IMR-90 (cell line): Measurements from ENCODE around the gene GCH1. TPM values are rescaled to one million over a fixed set of nuclear protein-coding genes. Genes with fewer than 3 reads are reported as not detected.

Experiments
- ATAC-seq: fragments of 200-7000 bp; cut with Tn5 transposase; 2 replicates; pipeline ENCODE4 v1.9.1; 2020; ENCODE audit warnings: low read depth, mild to moderate bottlenecking, moderate library complexity
- BruUV-seq: library from RNA; stranded (reverse); fragments of 400-500 nt; replicated peaks from 2 replicates; lab custom pipeline; 2021; lab: Mats Ljungman, UMichigan
- CTCF ChIA-PET: fragments of 300-600 bp; formaldehyde crosslinking; extraction: SDS; loops from one replicate; lab custom pipeline; 2021; ENCODE audit warnings: antibody characterized with exemption; lab: Yijun Ruan, JAX
- POLR2A ChIA-PET: fragments of 300-600 bp; sonication (Branson Sonifier 250); formaldehyde crosslinking; loops from one replicate; lab custom pipeline; 2022; ENCODE audit warnings: antibody characterized with exemption; ENCODE audit not compliant: unreplicated experiment; lab: Charles Lee
- DNase-seq: peaks from one replicate; pipeline ENCODE4 v3.0.0; 2013
- H2AFZ ChIP-seq: replicated peaks from 2 replicates; pipeline ENCODE3; 2013; ENCODE audit warnings: low read length, mild to moderate bottlenecking; ENCODE audit not compliant: poor library complexity
- H2AK5ac ChIP-seq: 2 replicates; pipeline ENCODE4 v1.6.1; 2013; ENCODE audit warnings: low read depth, low read length, inconsistent platforms
- H2AK9ac ChIP-seq: replicated peaks from 2 replicates; pipeline ENCODE3; 2013; ENCODE audit warnings: mild to moderate bottlenecking, low read depth, low read length, moderate library complexity; ENCODE audit not compliant: poor library complexity
- H2BK120ac ChIP-seq: 2 replicates; pipeline ENCODE4 v1.6.1; 2013; ENCODE audit warnings: low read depth, low read length, inconsistent platforms
- H2BK15ac ChIP-seq: 3 replicates; pipeline ENCODE4 v1.6.1; 2013; ENCODE audit warnings: low read depth, low read length, inconsistent platforms
- H2BK20ac ChIP-seq: 2 replicates; pipeline ENCODE4 v1.6.1; 2013; ENCODE audit warnings: low read depth, mild to moderate bottlenecking, inconsistent platforms, low read length, moderate library complexity
- H2BK5ac ChIP-seq: 2 replicates; pipeline ENCODE4 v1.6.1; 2013; ENCODE audit warnings: mild to moderate bottlenecking, low read depth, low read length, inconsistent platforms; ENCODE audit not compliant: poor library complexity, severe bottlenecking
- H3K14ac ChIP-seq: replicated peaks from 2 replicates; pipeline ENCODE4 v1.6.1; 2013; ENCODE audit warnings: low read depth, low read length, inconsistent platforms
- H3K18ac ChIP-seq: 2 replicates; pipeline ENCODE4 v1.6.1; 2013; ENCODE audit warnings: low read depth, low read length, control low read depth
- H3K23ac ChIP-seq: 2 replicates; pipeline ENCODE4 v1.6.1; 2013; ENCODE audit warnings: low read depth, low read length, inconsistent platforms
- H3K27ac ChIP-seq: 2 replicates; pipeline ENCODE4 v1.5.1; 2013; ENCODE audit warnings: mild to moderate bottlenecking, control low read depth, low read length; ENCODE audit not compliant: insufficient read depth
- H3K27me3 ChIP-seq: 2 replicates; pipeline ENCODE4 v1.6.1; 2013; ENCODE audit warnings: low read length; ENCODE audit not compliant: control insufficient read depth, insufficient read depth
- H3K36me3 ChIP-seq: 2 replicates; pipeline ENCODE4 v1.6.1; 2013; ENCODE audit warnings: low read length, mixed read lengths; ENCODE audit not compliant: control insufficient read depth, insufficient read depth
- H3K4ac ChIP-seq: 2 replicates; pipeline ENCODE4 v1.6.1; 2013; ENCODE audit warnings: low read depth, low read length, inconsistent platforms
- H3K4me1 ChIP-seq: 2 replicates; pipeline ENCODE4 v1.6.1; 2013; ENCODE audit warnings: low read length, mixed read lengths; ENCODE audit not compliant: control insufficient read depth, insufficient read depth
- H3K4me2 ChIP-seq: 2 replicates; pipeline ENCODE4 v1.6.1; 2013; ENCODE audit warnings: low read depth, mild to moderate bottlenecking, control low read depth, low read length, moderate library complexity
- H3K4me3 ChIP-seq: 2 replicates; pipeline ENCODE4 v1.5.1; 2013; ENCODE audit warnings: low read depth, mild to moderate bottlenecking, control low read depth, low read length, moderate library complexity; ENCODE audit not compliant: insufficient read depth
- H3K56ac ChIP-seq: 2 replicates; pipeline ENCODE4 v1.6.1; 2013; ENCODE audit warnings: low read length, inconsistent platforms; ENCODE audit not compliant: insufficient read depth; ENCODE audit errors: extremely low read depth
- H3K79me1 ChIP-seq, 2 experiments: 2 replicates each; pipeline ENCODE4 v1.6.1; 2013; ENCODE audit warnings: low read length in 2 of 2, inconsistent platforms in 1 of 2, low read depth in 1 of 2
- H3K9ac ChIP-seq: 2 replicates; pipeline ENCODE4 v1.6.1; 2013; ENCODE audit warnings: low read depth, low read length, control low read depth
- H3K9me1 ChIP-seq: 2 replicates; pipeline ENCODE4 v1.6.1; 2013; ENCODE audit warnings: low read length, inconsistent platforms; ENCODE audit not compliant: insufficient read depth
- H3K9me3 ChIP-seq: 2 replicates; pipeline ENCODE4 v1.6.1; 2013; ENCODE audit warnings: low read length; ENCODE audit not compliant: control insufficient read depth, insufficient read depth
- H4K20me1 ChIP-seq: 2 replicates; pipeline ENCODE4 v1.6.1; 2013; ENCODE audit warnings: low read length, inconsistent platforms; ENCODE audit not compliant: insufficient read depth
- H4K5ac ChIP-seq: 2 replicates; pipeline ENCODE4 v1.6.1; 2013; ENCODE audit warnings: mild to moderate bottlenecking, low read depth, low read length, control low read depth
- H4K8ac ChIP-seq, 2 experiments: 2 replicates each; pipeline ENCODE4 v1.6.1; 2013; ENCODE audit warnings: low read depth in 2 of 2, low read length in 2 of 2, control low read depth in 1 of 2, inconsistent platforms in 1 of 2
- H4K91ac ChIP-seq: 2 replicates; pipeline ENCODE4 v1.6.1; 2013; ENCODE audit warnings: low read depth, low read length, inconsistent platforms; ENCODE audit not compliant: insufficient read depth
- MAFK ChIP-seq: IDR thresholded peaks from 2 replicates; pipeline ENCODE4 v1.6.1; 2012; ENCODE audit warnings: low read depth, low read length, improper control_type of control experiment
- NFE2L2 ChIP-seq: fragments of 150-350 bp; IDR thresholded peaks from 2 replicates; pipeline ENCODE4 v1.6.1; 2016; ENCODE audit warnings: low read depth, mild to moderate bottlenecking, low read length
- WGBS, 2 experiments: methylation state at CpG; one replicate each; pipeline versions ENCODE4 v1.1.5 to v1.1.7; 2013; ENCODE audit warnings: missing lambda C conversion rate in 2 of 2; ENCODE audit not compliant: insufficient read length in 1 of 2; ENCODE audit errors: extremely low coverage in 2 of 2; 5-methylcytosine and 5-hydroxymethylcytosine counted together
- dilution Hi-C: fragments of 300-500 bp; cut with HindIII; formaldehyde crosslinking; loops from one replicate; pipeline ENCODE4 v1.14.3; 2018; ENCODE audit warnings: low sequenced_read_pairs; ENCODE audit not compliant: unreplicated experiment
- in situ Hi-C: fragments of 300-500 bp; cut with MboI; formaldehyde crosslinking; loops from 3 replicates; pipeline ENCODE4 v1.14.3; 2019; ENCODE audit warnings: low sequenced_read_pairs, inconsistent platforms, mixed read lengths
- intact Hi-C: fragments of 100-400 bp; cut with micrococcal nuclease; formaldehyde crosslinking; loops from 2 replicates; pipeline ENCODE4 v1.10.0; 2022
- polyA plus RNA-seq, 3 experiments: library from polyadenylated mRNA; depleted of rRNA; stranded (reverse); fragments of >200 nt; gene quantifications; 2 replicates each; pipeline ENCODE4 v1.2.3, GENCODE V29; 2012; ENCODE audit warnings: low replicate concordance in 1 of 3
- total RNA-seq: library from RNA; depleted of rRNA; stranded (reverse); fragments of >200 nt; gene quantifications from 2 replicates; pipeline ENCODE4 v1.2.3, GENCODE V29; 2012

GCH1 gene
- total and polyA plus RNA-seq, 2 of the 4 experiments (the other 2 are of a cell fraction), result 0.54 to 0.74 TPM

DNA sequence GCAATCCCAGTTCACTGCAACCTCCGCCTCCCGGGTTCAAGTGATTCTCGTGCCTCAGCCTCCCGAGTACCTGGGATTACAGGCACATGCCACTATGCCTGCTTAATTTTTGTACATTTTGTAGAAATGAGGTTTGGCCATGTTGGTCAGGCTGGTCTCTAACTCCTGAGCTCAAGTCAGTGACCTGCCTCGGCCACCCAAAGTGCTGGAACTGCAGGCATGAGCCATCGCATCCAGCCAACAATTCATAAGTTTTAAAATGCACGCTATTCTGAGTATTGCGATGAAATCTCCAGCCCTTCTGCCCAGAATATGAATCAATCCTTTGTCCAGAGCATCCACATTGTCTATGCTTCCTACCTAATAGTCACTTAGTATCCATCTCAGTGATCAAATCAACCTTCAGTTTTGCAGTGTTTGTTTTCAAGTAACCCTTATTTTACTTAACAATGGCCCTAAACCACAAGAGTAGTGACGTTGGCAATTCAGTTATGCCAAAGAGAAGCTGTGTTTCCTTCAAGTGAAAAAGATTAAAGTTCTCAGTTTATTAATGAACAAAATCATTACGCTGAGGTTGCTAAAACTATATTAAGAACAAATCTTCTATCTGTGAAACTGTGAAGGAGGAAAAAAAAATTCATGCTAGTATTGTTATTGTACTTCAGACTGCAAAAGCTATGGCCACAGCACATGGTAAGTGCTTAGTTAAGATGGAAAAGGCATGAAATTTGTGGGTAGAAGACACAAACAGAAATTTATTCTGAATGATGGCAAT lies 11.0 kb downstream of the GCH1 start:
- dilution Hi-C loops, result no loop called here

More for the DNA sequence above, 11.0 kb downstream of the GCH1 start:
- no peak overlapping the region for H2BK15ac ChIP-seq
- in situ Hi-C loops (no loop called here), intact Hi-C loops (no loop called here)
- no peak overlapping the region for H3K4ac ChIP-seq
- H3K14ac ChIP-seq, result no peak overlapping the region
- H3K9me1 ChIP-seq, result peaks cover 5% of the 10 kb centered on the region
- no peak overlapping the region for H3K56ac ChIP-seq
- CTCF ChIA-PET, result interaction anchor here (0.5 kb wide), 1 partner anchor 351 kb away, joined by 4 read pairs; no protein-coding TSS in a partner anchor
- H3K4me3 ChIP-seq, result no peak overlapping the region
- no peaks in the 10 kb centered on the region for H4K20me1 ChIP-seq
- no peaks in the 10 kb centered on the region for H3K27me3 ChIP-seq
- H3K9ac ChIP-seq, result no peak overlapping the region
- H3K4me2 ChIP-seq, result no peak overlapping the region
- BruUV-seq, result no TSS peak
- H3K23ac ChIP-seq, result no peak overlapping the region
- no peak for ATAC-seq
- H2AK9ac ChIP-seq, result no peak overlapping the region
- no peak overlapping the region for H4K5ac ChIP-seq
- H4K8ac ChIP-seq, result no peak overlapping the region
- no peak overlapping the region for H2AK5ac ChIP-seq
- H2BK5ac ChIP-seq, result no peak overlapping the region
- H3K79me1 ChIP-seq, result no peaks in the 10 kb centered on the region
- DNase-seq, result no peak
- POLR2A ChIA-PET, result no interaction called here
- H3K18ac ChIP-seq, result no peak overlapping the region
- 95% methylated on average over 4 of the region's 10 CpGs; no CpG with 5 or more reads in 1 of the 2 experiments for WGBS, 2 experiments
- H3K36me3 ChIP-seq, result no peaks in the 10 kb centered on the region
- no peak overlapping the region for H2BK20ac ChIP-seq
- TF ChIP-seq MAFK (peak; percentile 47; the same call in 1 of the 2 replicates), NFE2L2 (no peak)
- H3K4me1 ChIP-seq, result no peaks in the 10 kb centered on the region
- H2BK120ac ChIP-seq, result no peak overlapping the region
- H3K9me3 ChIP-seq, result no peaks in the 10 kb centered on the region
- no peak overlapping the region for H4K91ac ChIP-seq
- H3K27ac ChIP-seq, result no peak overlapping the region
- no peak overlapping the region for H2AFZ ChIP-seq
